Measurements from ENCODE around the gene KSR2. TPM values are rescaled to one million over a fixed set of nuclear protein-coding genes. Genes with fewer than 3 reads are reported as not detected.

Gene KSR2
- total and polyA plus RNA-seq, 2 donors (not counting 3 experiments of a cell fraction or from before 2014, with no cell fraction given): 2.1 to 5.2 TPM

- no peaks in the 10 kb centered on the region for H4K20me1 ChIP-seq (replicated peaks; ENCODE audit: control insufficient read depth, extremely low read depth, insufficient read depth, low read length)
- intact Hi-C loops (cut with micrococcal nuclease): no loop called here
- no peak overlapping the region for H2AFZ ChIP-seq (ENCODE audit: low read depth, low read length)
- H3K79me2 ChIP-seq (ENCODE audit: control insufficient read depth, insufficient read depth, low read length): no peaks in the 10 kb centered on the region
- BruUV-seq (replicated peaks): no TSS peak
- H3K4me1 ChIP-seq (ENCODE audit: control insufficient read depth, extremely low read depth, insufficient read depth, low read length): no peaks in the 10 kb centered on the region
- H3K36me3 ChIP-seq (ENCODE audit: control insufficient read depth in 2 of 2, extremely low read depth in 1 of 2, insufficient read depth in 2 of 2, low read length in 2 of 2): no peaks in the 10 kb centered on the region
- H3K27ac ChIP-seq (ENCODE audit: insufficient read depth, low read depth, low read length): no peak overlapping the region
- dilution Hi-C loops (cut with MboI; ENCODE audit: extremely low pct_ligation_motif_present, low sequenced_read_pairs): no loop called here
- H3K27me3 ChIP-seq (ENCODE audit: control insufficient read depth in 2 of 2, insufficient read depth in 2 of 2, low read length in 2 of 2): no peaks in the 10 kb centered on the region
- H3K4me2 ChIP-seq (ENCODE audit: insufficient read depth, low read length): no peak overlapping the region
- H3K9me1 ChIP-seq (replicated peaks; ENCODE audit: control insufficient read depth, extremely low read depth, insufficient read depth, low read length): no peaks in the 10 kb centered on the region
- POLR2A ChIA-PET: no interaction called here
- H3K9me3 ChIP-seq (replicated peaks; ENCODE audit: control insufficient read depth, insufficient read depth, low read length): no peaks in the 10 kb centered on the region
- no peak overlapping the region for H3K9ac ChIP-seq (replicated peaks; ENCODE audit: extremely low read depth, insufficient read depth, low read length)
- DNase-seq (ENCODE audit: low read depth, low spot score) (no peak), FAIRE-seq (no peak)
- no peak overlapping the region for H3K4me3 ChIP-seq (replicated peaks in 1 of 3; ENCODE audit: insufficient read depth in 1 of 3, low read depth in 1 of 3, low read length in 3 of 3)
- no peak for TF ChIP-seq JUN (IDR thresholded peaks at IDR 0.05; ENCODE audit: borderline replicate concordance, insufficient read depth, insufficient read length, low read depth)
- TF ChIP-seq FOS (IDR thresholded peaks at IDR 0.05; ENCODE audit: borderline replicate concordance, insufficient read depth, low read length): no peak
- TF ChIP-seq EZH2 (IDR thresholded peaks at IDR 0.05; ENCODE audit: borderline replicate concordance, low read depth, low read length, severe bottlenecking): no peak
- TF ChIP-seq MYC (IDR thresholded peaks at IDR 0.05; ENCODE audit: low read depth, low read length): no peak
- TF ChIP-seq, protein P1, sequence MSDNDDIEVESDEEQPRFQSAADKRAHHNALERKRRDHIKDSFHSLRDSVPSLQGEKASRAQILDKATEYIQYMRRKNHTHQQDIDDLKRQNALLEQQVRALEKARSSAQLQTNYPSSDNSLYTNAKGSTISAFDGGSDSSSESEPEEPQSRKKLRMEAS (IDR thresholded peaks at IDR 0.05; ENCODE audit: insufficient read depth, insufficient read length): no peak
- no peak for TF ChIP-seq GATA2 (IDR thresholded peaks at IDR 0.05; ENCODE audit: insufficient read depth, insufficient read length, low read depth, low read length)
- CTCF ChIA-PET: no interaction called here
These were observed 524.0 kb downstream of the KSR2 start for GRCh38 chr12:117444781-117445180.

- H2AFZ ChIP-seq (ENCODE audit: low read depth, low read length): no peak overlapping the region
- no peaks in the 10 kb centered on the region for H4K20me1 ChIP-seq (replicated peaks; ENCODE audit: control insufficient read depth, extremely low read depth, insufficient read depth, low read length)
- H3K9me1 ChIP-seq (replicated peaks; ENCODE audit: control insufficient read depth, extremely low read depth, insufficient read depth, low read length): no peaks in the 10 kb centered on the region
- H3K4me3 ChIP-seq (replicated peaks in 1 of 3; ENCODE audit: insufficient read depth in 1 of 3, low read depth in 1 of 3, low read length in 3 of 3): no peak overlapping the region
- DNase-seq (ENCODE audit: low read depth, low spot score): no peak
- ChIA-PET POLR2A (no interaction called here), CTCF (no interaction called here)
- H3K36me3 ChIP-seq (ENCODE audit: control insufficient read depth in 2 of 2, extremely low read depth in 1 of 2, insufficient read depth in 2 of 2, low read length in 2 of 2): no peaks in the 10 kb centered on the region
- no peak for FAIRE-seq
- H3K4me2 ChIP-seq (ENCODE audit: insufficient read depth, low read length): no peak overlapping the region
- dilution Hi-C loops (cut with MboI; ENCODE audit: extremely low pct_ligation_motif_present, low sequenced_read_pairs) (no loop called here), intact Hi-C loops (cut with micrococcal nuclease) (no loop called here)
- TF ChIP-seq, protein P1 (IDR thresholded peaks at IDR 0.05; ENCODE audit: insufficient read depth, insufficient read length): no peak
- no peak for TF ChIP-seq FOS (IDR thresholded peaks at IDR 0.05; ENCODE audit: borderline replicate concordance, insufficient read depth, low read length)
- no peak for TF ChIP-seq CTCF (IDR thresholded peaks at IDR 0.05; ENCODE audit: extremely low read depth in 1 of 2, insufficient read depth in 1 of 2, low read depth in 1 of 2, low read length in 2 of 2)
- TF ChIP-seq EZH2 (IDR thresholded peaks at IDR 0.05; ENCODE audit: borderline replicate concordance, low read depth, low read length, severe bottlenecking): no peak
- TF ChIP-seq GATA2 (IDR thresholded peaks at IDR 0.05; ENCODE audit: insufficient read depth, insufficient read length, low read depth, low read length): no peak
- TF ChIP-seq JUN (IDR thresholded peaks at IDR 0.05; ENCODE audit: borderline replicate concordance, insufficient read depth, insufficient read length, low read depth): no peak
- TF ChIP-seq POLR2A (IDR thresholded peaks at IDR 0.05; ENCODE audit: low read depth, low read length): no peak
- no peak for TF ChIP-seq POLR2AphosphoS5 (IDR thresholded peaks at IDR 0.05; ENCODE audit: insufficient read depth, low read depth, low read length)
- no peak for TF ChIP-seq MYC (IDR thresholded peaks at IDR 0.05; ENCODE audit: low read depth, low read length)
- no peaks in the 10 kb centered on the region for H3K27me3 ChIP-seq (ENCODE audit: control insufficient read depth in 2 of 2, insufficient read depth in 2 of 2, low read length in 2 of 2)
- no TSS peak for BruUV-seq (replicated peaks)
- no peaks in the 10 kb centered on the region for H3K4me1 ChIP-seq (ENCODE audit: control insufficient read depth, extremely low read depth, insufficient read depth, low read length)
- H3K79me2 ChIP-seq (ENCODE audit: control insufficient read depth, insufficient read depth, low read length): no peaks in the 10 kb centered on the region
- no peaks in the 10 kb centered on the region for H3K9me3 ChIP-seq (replicated peaks; ENCODE audit: control insufficient read depth, insufficient read depth, low read length)
- H3K9ac ChIP-seq (replicated peaks; ENCODE audit: extremely low read depth, insufficient read depth, low read length): no peak overlapping the region
- H3K27ac ChIP-seq (ENCODE audit: insufficient read depth, low read depth, low read length): no peak overlapping the region
These were observed 527.0 kb downstream of the KSR2 start for GRCh38 chr12:117441751-117442150.

All from endothelial cell of umbilical vein (primary cell).